Astrocyte of the hippocampus (primary cell): ENCODE results near the gene LRP5.
A peak's percentile ranks its signal among the peaks of the same experiment; 100 is the strongest.
"Not testable (repeated sequence)": the region's sequence is repeated elsewhere in the genome, so short reads cannot be mapped to it uniquely, and the experiment has no call there.

Source experiments
- DNase-seq: peaks from one replicate; pipeline ENCODE4 v3.0.0; 2011; ENCODE audit warnings: low read depth, low spot score

The LRP5 gene

GRCh38 chr11:68467201-68467834 is 154.9 kb downstream of the LRP5 start:
- DNase-seq, result no peak

- DNase-seq, result no peak
Measured at GRCh38 chr11:68468217-68468828, 155.9 kb downstream of the LRP5 start.

GRCh38 chr11:68469122-68469521 is 156.7 kb downstream of the LRP5 start:
- DNase-seq, result no peak

- no peak for DNase-seq
Measured at GRCh38 chr11:68469642-68470041, 157.3 kb downstream of the LRP5 start.

GRCh38 chr11:68470304-68470811 is 158.0 kb downstream of the LRP5 start:
- DNase-seq, result no peak

- peak; percentile 91 for DNase-seq
Measured at GRCh38 chr11:68471360-68472340, 159.3 kb downstream of the LRP5 start.

- DNase-seq, result no peak
Measured at GRCh38 chr11:68472778-68473177, 160.4 kb downstream of the LRP5 start.

- DNase-seq, result no peak
Measured at GRCh38 chr11:68473693-68474092, 161.3 kb downstream of the LRP5 start.

- DNase-seq, result not testable (repeated sequence)
Measured at GRCh38 chr11:68475626-68476025, 163.2 kb downstream of the LRP5 start.

- DNase-seq, result no peak
Measured at GRCh38 chr11:68479390-68479789, 167.0 kb downstream of the LRP5 start.

- no peak for DNase-seq
Measured at GRCh38 chr11:68480193-68480592, 167.8 kb downstream of the LRP5 start.

GRCh38 chr11:68480852-68481510 is 168.6 kb downstream of the LRP5 start:
- DNase-seq, result no peak

- DNase-seq, result no peak
Measured at GRCh38 chr11:68481579-68482240, 169.3 kb downstream of the LRP5 start.

GRCh38 chr11:68488623-68489022 is 176.2 kb downstream of the LRP5 start:
- no peak for DNase-seq

GRCh38 chr11:68495220-68495729 is 182.9 kb downstream of the LRP5 start:
- DNase-seq, result no peak

- no peak for DNase-seq
Measured at GRCh38 chr11:68495872-68496271, 183.5 kb downstream of the LRP5 start.

GRCh38 chr11:68497761-68498160 is 185.4 kb downstream of the LRP5 start:
- no peak for DNase-seq

GRCh38 chr11:68498321-68498720 is 185.9 kb downstream of the LRP5 start:
- no peak for DNase-seq
